Activated CD4-positive, alpha-beta T cell treated with anti-CD3 and anti-CD28 coated beads, Interleukin-2, amount 50 U/mL, for 24 hours (primary cell): Measurements from ENCODE around the gene CRB1.

Experiments
- DNase-seq, 2 donors: peaks; one replicate each; pipeline ENCODE4 v3.0.0-alpha.2; 2020; ENCODE audit warnings: low read depth in 1 of 2, low spot score in 1 of 2

CRB1 gene

GRCh38 chr1:197303463-197303862 is 35.4 kb downstream of the CRB1 start:
- no peak for DNase-seq

GRCh38 chr1:197304638-197305200 is 36.7 kb downstream of the CRB1 start:
- DNase-seq = no peak

GRCh38 chr1:197305925-197306324 is 37.9 kb downstream of the CRB1 start:
- DNase-seq = no peak

- no peak for DNase-seq
These were observed 38.5 kb downstream of the CRB1 start for GRCh38 chr1:197306381-197307062.

- DNase-seq = no peak
These were observed 39.1 kb downstream of the CRB1 start for GRCh38 chr1:197307136-197307535.

- no peak for DNase-seq
These were observed 39.5 kb downstream of the CRB1 start for GRCh38 chr1:197307551-197307950.

GRCh38 chr1:197311081-197311480 is 43.0 kb downstream of the CRB1 start:
- no peak for DNase-seq

- DNase-seq = no peak
These were observed 44.1 kb downstream of the CRB1 start for GRCh38 chr1:197312163-197312562.

- DNase-seq = no peak
These were observed 45.7 kb downstream of the CRB1 start for GRCh38 chr1:197313713-197314112.

GRCh38 chr1:197314682-197315081 is 46.6 kb downstream of the CRB1 start:
- no peak for DNase-seq

- no peak for DNase-seq
These were observed 51.6 kb downstream of the CRB1 start for GRCh38 chr1:197319631-197320030.

GRCh38 chr1:197320991-197321531 is 53.0 kb downstream of the CRB1 start:
- DNase-seq = no peak

GRCh38 chr1:197321811-197322210 is 53.8 kb downstream of the CRB1 start:
- DNase-seq = no peak

GRCh38 chr1:197327776-197328364 is 59.8 kb downstream of the CRB1 start:
- DNase-seq = no peak

GRCh38 chr1:197330213-197330612 is 62.2 kb downstream of the CRB1 start:
- no peak for DNase-seq

- no peak for DNase-seq
These were observed 63.5 kb downstream of the CRB1 start for GRCh38 chr1:197331565-197331964.

- no peak for DNase-seq
These were observed 65.0 kb downstream of the CRB1 start for GRCh38 chr1:197333041-197333440.

GRCh38 chr1:197336571-197336970 is 68.5 kb downstream of the CRB1 start:
- no peak for DNase-seq

- DNase-seq = no peak
These were observed 71.3 kb downstream of the CRB1 start for GRCh38 chr1:197339106-197340060.

GRCh38 chr1:197341626-197342025 is 73.6 kb downstream of the CRB1 start:
- no peak for DNase-seq

- DNase-seq = no peak
These were observed 74.1 kb downstream of the CRB1 start for GRCh38 chr1:197342044-197342565.
